Memory B cell (primary cell): ENCODE results near the gene RAP1B.

Experiments used
- ATAC-seq: fragments of 150-1000 bp; cut with Tn5 transposase; 2 replicates; pipeline ENCODE4 v1.10.0; 2021; ENCODE audit warnings: low read depth, mild to moderate bottlenecking, moderate library complexity
- DNase-seq, 2 donors: peaks; one replicate each; pipeline ENCODE4 v3.0.0; 2022; ENCODE audit warnings: low spot score in 2 of 2
- H3K27ac Mint-ChIP-seq: one replicate; pipeline ENCODE4 v1.8.0; 2022; ENCODE audit warnings: mild to moderate bottlenecking, moderate library complexity, mixed read lengths
- H3K27me3 Mint-ChIP-seq: one replicate; pipeline ENCODE4 v1.8.0; 2022; ENCODE audit warnings: mixed read lengths
- H3K36me3 Mint-ChIP-seq: one replicate; pipeline ENCODE4 v1.8.0; 2022; ENCODE audit warnings: mild to moderate bottlenecking, mixed read lengths
- H3K4me1 Mint-ChIP-seq: one replicate; pipeline ENCODE4 v1.8.0; 2022; ENCODE audit warnings: mixed read lengths
- H3K4me3 Mint-ChIP-seq: one replicate; pipeline ENCODE4 v1.8.0; 2022; ENCODE audit warnings: mild to moderate bottlenecking, moderate library complexity, mixed read lengths
- H3K9me3 Mint-ChIP-seq: one replicate; pipeline ENCODE4 v1.8.0; 2022; ENCODE audit warnings: mixed read lengths

RAP1B gene

GRCh38 chr12:68589194-68589593 lies 21.5 kb upstream of the RAP1B start:
- no peak for DNase-seq
- H3K9me3 Mint-ChIP-seq: peaks cover 6% of the 10 kb centered on the region
- ATAC-seq: no peak
- H3K27me3 Mint-ChIP-seq: no peaks in the 10 kb centered on the region
- no peak overlapping the region for H3K4me3 Mint-ChIP-seq
- H3K36me3 Mint-ChIP-seq: peaks cover 4% of the 10 kb centered on the region
- no peak overlapping the region for H3K27ac Mint-ChIP-seq
- H3K4me1 Mint-ChIP-seq: peaks cover 23% of the 10 kb centered on the region

DNA sequence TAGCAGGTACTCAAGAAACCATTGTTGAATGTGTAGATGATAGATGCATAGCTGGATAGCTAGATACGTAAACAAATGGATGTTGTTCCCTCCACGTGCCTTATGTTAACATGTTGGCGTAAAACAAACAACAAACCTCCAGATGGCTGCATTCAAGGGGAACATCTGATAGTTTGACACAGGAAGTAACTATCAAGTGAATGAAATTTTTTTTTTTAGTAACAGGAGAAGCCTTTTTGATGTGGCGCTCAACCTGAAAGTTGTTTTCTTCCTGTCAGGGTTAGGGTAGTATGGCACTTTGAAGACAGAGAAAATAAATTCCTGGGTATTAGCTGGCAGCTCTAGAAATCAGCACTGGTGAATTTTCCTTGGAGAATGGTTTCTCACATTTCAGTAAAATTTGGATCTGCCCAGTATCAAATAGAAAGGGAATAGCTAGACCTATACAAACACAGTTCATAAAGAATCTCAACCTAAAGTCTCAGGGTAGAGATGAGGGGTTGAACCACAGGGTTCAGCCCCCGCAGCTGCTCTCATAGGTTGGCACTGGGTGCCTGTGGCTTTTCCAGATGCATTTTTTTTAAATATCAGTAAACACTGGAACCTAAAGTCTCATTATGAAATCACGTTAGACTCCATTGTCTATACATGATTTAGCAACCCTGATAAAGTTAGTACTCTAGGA lies 18.8 kb upstream of the RAP1B start:
- no peak for DNase-seq
- H3K27me3 Mint-ChIP-seq: no peaks in the 10 kb centered on the region
- H3K4me3 Mint-ChIP-seq: peak overlapping the region; percentile 57
- peaks cover 31% of the 10 kb centered on the region for H3K4me1 Mint-ChIP-seq
- peaks cover 6% of the 10 kb centered on the region for H3K9me3 Mint-ChIP-seq
- peaks cover 4% of the 10 kb centered on the region for H3K36me3 Mint-ChIP-seq
- ATAC-seq: peak; percentile 62
- H3K27ac Mint-ChIP-seq: peak overlapping the region; percentile 90

- no peaks in the 10 kb centered on the region for H3K36me3 Mint-ChIP-seq
- H3K9me3 Mint-ChIP-seq: peaks cover 1% of the 10 kb centered on the region
- no peak for DNase-seq
- no peak overlapping the region for H3K27ac Mint-ChIP-seq
- no peak overlapping the region for H3K4me3 Mint-ChIP-seq
- no peak for ATAC-seq
- H3K4me1 Mint-ChIP-seq: peaks cover 25% of the 10 kb centered on the region
- H3K27me3 Mint-ChIP-seq: no peaks in the 10 kb centered on the region
These were observed 15.5 kb upstream of the RAP1B start for GRCh38 chr12:68595241-68595640.

GRCh38 chr12:68601767-68602166 lies 8.9 kb upstream of the RAP1B start:
- Mint-ChIP-seq H3K9me3 (no peaks in the 10 kb centered on the region), H3K27me3 (peaks cover 2% of the 10 kb centered on the region), H3K36me3 (no peaks in the 10 kb centered on the region), H3K27ac (no peak overlapping the region), H3K4me3 (no peak overlapping the region), H3K4me1 (no peaks in the 10 kb centered on the region)
- ATAC-seq: no peak
- DNase-seq: no peak

DNA sequence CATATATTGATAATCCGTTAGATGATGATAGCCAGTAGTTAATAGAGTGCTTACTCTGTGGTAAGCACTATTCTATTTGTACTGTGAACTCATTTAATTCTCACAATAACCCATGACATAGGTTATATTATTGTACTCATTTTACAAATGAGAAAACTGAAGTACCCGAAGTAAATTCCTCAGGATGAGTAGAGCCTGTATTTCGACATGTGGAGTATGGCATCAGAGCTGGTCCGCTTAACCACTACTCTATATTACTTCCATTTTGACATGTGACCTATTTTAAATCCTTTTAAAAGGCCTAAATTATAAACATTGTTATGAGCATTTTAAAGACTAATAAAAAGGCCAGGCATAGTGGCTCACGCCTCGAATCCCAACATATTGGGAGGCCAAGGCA lies 8.0 kb upstream of the RAP1B start:
- Mint-ChIP-seq H3K27me3 (peaks cover 2% of the 10 kb centered on the region), H3K27ac (no peak overlapping the region), H3K9me3 (no peaks in the 10 kb centered on the region), H3K36me3 (no peaks in the 10 kb centered on the region), H3K4me1 (peaks cover 2% of the 10 kb centered on the region), H3K4me3 (no peak overlapping the region)
- ATAC-seq (no peak), DNase-seq (no peak)

- no peak for ATAC-seq
- no peak overlapping the region for H3K4me3 Mint-ChIP-seq
These were observed 2.5 kb upstream of the RAP1B start for GRCh38 chr12:68608191-68608590.

DNA sequence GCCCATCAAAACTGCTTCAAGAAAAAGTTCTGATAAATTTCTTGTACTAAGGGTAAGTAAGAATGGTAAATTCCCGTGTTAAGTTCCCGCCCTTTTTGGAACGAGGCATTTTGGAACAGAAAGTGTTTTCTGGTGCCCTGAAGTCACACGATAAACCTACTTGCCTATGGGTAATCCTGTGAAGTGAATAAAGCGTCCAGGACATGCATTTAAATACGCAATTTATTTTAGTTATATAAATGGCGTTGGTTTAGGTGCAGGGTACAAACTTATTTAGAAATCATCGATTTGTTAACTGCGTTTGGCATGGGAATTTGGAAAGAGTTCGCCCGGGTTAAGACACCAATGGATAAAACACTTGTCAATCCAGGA lies 715 bp upstream of the RAP1B start:
- no peaks in the 10 kb centered on the region for H3K27me3 Mint-ChIP-seq
- H3K4me1 Mint-ChIP-seq: peaks cover 28% of the 10 kb centered on the region
- peak overlapping the region; percentile 93 for H3K4me3 Mint-ChIP-seq
- DNase-seq: no peak
- H3K27ac Mint-ChIP-seq: peak overlapping the region; percentile 92
- ATAC-seq: no peak
- H3K9me3 Mint-ChIP-seq: no peaks in the 10 kb centered on the region
- H3K36me3 Mint-ChIP-seq: peaks cover 5% of the 10 kb centered on the region

More at GRCh38 chr12:68608191-68608590, 2.5 kb upstream of the RAP1B start:
- no peaks in the 10 kb centered on the region for H3K9me3 Mint-ChIP-seq
- H3K27ac Mint-ChIP-seq: peak overlapping the region; percentile 14
- no peaks in the 10 kb centered on the region for H3K36me3 Mint-ChIP-seq
- H3K27me3 Mint-ChIP-seq: no peaks in the 10 kb centered on the region
- DNase-seq: no peak
- H3K4me1 Mint-ChIP-seq: peaks cover 16% of the 10 kb centered on the region

DNA sequence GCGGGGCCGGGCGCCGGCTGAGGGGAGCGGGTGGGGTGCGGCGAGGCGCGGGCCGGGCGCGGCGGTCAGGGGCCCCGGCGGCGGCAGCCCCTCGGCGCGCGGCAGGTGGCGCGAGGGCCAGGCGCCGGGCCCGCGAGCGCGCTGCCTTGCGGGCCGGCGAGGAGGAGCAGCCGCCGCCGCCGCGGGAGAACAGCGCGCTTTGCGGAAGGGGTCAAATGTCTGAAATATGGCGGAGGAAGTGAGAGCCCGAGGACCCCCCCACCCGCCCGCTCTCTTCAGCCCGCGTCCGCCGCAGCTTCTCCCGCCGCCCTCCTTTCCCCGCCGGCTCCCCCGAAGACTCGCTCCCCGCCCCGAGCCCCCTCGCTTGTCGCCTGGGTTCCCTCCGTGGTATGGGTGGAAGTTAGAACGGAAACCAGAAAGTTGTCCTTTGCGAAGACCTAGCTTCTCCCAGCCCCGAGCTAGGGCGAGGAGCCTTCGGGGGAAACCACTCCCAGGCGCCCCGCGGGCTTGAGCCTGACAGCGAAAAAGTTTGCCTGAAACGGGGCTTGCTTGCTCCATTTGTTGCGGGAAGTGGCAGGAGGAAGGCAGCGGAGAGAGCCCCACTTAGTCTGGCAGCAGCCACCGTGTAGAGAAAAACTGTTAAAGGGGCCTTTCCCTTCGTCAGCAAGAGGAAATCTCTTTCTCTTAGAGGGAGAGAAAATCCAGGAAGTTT lies 551 bp downstream of the RAP1B start:
- peak overlapping the region; percentile 92 for H3K27ac Mint-ChIP-seq
- H3K4me3 Mint-ChIP-seq: peak overlapping the region; percentile 93
- H3K9me3 Mint-ChIP-seq: no peaks in the 10 kb centered on the region
- no peaks in the 10 kb centered on the region for H3K27me3 Mint-ChIP-seq
- H3K36me3 Mint-ChIP-seq: peaks cover 6% of the 10 kb centered on the region
- ATAC-seq (peak; percentile 38), DNase-seq (peak; percentile 41 to 56)
- H3K4me1 Mint-ChIP-seq: peaks cover 33% of the 10 kb centered on the region

- peaks cover 33% of the 10 kb centered on the region for H3K4me1 Mint-ChIP-seq
- peak overlapping the region; percentile 92 for H3K27ac Mint-ChIP-seq
- DNase-seq (no peak), ATAC-seq (no peak)
- H3K4me3 Mint-ChIP-seq: peak overlapping the region; percentile 88
- H3K27me3 Mint-ChIP-seq: no peaks in the 10 kb centered on the region
- H3K36me3 Mint-ChIP-seq: peaks cover 6% of the 10 kb centered on the region
- no peaks in the 10 kb centered on the region for H3K9me3 Mint-ChIP-seq
These were observed 1.1 kb downstream of the RAP1B start for GRCh38 chr12:68611806-68612160.

DNA sequence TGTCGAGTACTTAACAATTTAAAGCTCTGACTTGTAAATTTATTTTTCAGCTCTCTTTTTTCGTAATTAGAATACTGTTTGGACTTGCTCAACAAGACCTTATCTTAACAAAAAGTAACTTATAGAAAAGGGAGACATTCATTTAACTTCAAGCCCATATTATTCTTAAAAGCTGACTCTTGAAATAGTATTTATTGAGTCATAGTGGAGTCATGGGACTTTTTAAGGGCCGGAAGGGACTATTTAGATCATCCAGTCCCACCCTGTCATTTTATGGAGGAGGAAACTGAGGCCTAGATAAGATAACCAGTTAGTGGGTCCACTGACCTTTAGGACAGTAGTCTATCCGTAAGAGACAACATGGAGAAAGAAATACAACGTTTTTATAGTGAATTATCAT lies 1.5 kb downstream of the RAP1B start:
- Mint-ChIP-seq H3K4me1 (peaks cover 33% of the 10 kb centered on the region), H3K27me3 (no peaks in the 10 kb centered on the region), H3K9me3 (no peaks in the 10 kb centered on the region), H3K4me3 (peak overlapping the region; percentile 88), H3K27ac (peak overlapping the region; percentile 92), H3K36me3 (peaks cover 6% of the 10 kb centered on the region)
- DNase-seq (no peak), ATAC-seq (no peak)

GRCh38 chr12:68612697-68613096 lies 2.0 kb downstream of the RAP1B start:
- Mint-ChIP-seq H3K9me3 (no peaks in the 10 kb centered on the region), H3K4me3 (peak overlapping the region; percentile 88), H3K36me3 (peaks cover 6% of the 10 kb centered on the region), H3K27ac (peak overlapping the region; percentile 92), H3K27me3 (no peaks in the 10 kb centered on the region), H3K4me1 (peaks cover 31% of the 10 kb centered on the region)
- DNase-seq: no peak
- ATAC-seq: no peak

DNA sequence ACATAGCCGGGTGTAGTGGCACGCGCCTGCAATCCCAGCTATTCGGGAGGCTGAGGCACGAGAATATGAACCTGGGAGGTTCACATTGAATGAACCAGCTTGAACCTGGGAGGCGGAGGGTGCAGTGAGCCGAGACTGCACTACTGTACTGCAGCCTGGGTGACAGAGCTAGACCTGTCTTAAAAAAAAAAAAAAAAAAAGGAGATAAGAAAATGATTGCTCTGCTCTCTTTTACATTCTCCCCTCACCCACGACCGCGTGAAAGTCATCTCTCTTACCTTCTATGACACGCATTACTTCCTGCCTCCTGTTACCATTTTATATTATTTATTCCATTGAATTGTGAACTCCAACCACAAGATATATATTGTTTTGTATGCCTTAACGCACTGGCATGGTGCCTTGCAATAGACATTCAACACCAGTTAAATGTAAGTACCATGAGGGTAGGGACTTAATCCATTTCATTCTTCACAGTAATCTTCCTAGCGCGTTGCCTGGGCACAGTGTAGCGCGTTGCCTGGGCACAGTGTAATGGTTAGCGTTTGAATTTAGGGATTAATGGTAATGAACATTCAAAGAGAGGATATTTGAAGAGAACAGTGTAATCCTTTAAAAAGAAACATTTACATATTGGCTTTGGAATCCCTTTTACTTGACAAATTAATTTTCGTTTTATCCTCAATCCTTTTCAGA lies 2.7 kb downstream of the RAP1B start:
- H3K36me3 Mint-ChIP-seq: peaks cover 6% of the 10 kb centered on the region
- H3K27me3 Mint-ChIP-seq: no peaks in the 10 kb centered on the region
- H3K9me3 Mint-ChIP-seq: no peaks in the 10 kb centered on the region
- H3K27ac Mint-ChIP-seq: peak overlapping the region; percentile 92
- ATAC-seq (no peak), DNase-seq (no peak)
- peak overlapping the region; percentile 88 for H3K4me3 Mint-ChIP-seq
- peaks cover 27% of the 10 kb centered on the region for H3K4me1 Mint-ChIP-seq

- Mint-ChIP-seq H3K4me3 (peak overlapping the region; percentile 78), H3K36me3 (peaks cover 6% of the 10 kb centered on the region), H3K9me3 (no peaks in the 10 kb centered on the region), H3K27ac (peak overlapping the region; percentile 92), H3K27me3 (no peaks in the 10 kb centered on the region), H3K4me1 (peaks cover 30% of the 10 kb centered on the region)
- DNase-seq (no peak), ATAC-seq (no peak)
These were observed 3.5 kb downstream of the RAP1B start for GRCh38 chr12:68614105-68614679.

- DNase-seq: no peak
- peaks cover 30% of the 10 kb centered on the region for H3K4me1 Mint-ChIP-seq
- no peaks in the 10 kb centered on the region for H3K27me3 Mint-ChIP-seq
- no peak for ATAC-seq
- peak overlapping the region; percentile 92 for H3K27ac Mint-ChIP-seq
- peaks cover 6% of the 10 kb centered on the region for H3K36me3 Mint-ChIP-seq
- H3K9me3 Mint-ChIP-seq: no peaks in the 10 kb centered on the region
- H3K4me3 Mint-ChIP-seq: peak overlapping the region; percentile 78
These were observed 4.1 kb downstream of the RAP1B start for GRCh38 chr12:68614769-68615168.
